HG02571 (cell line): Measurements from ENCODE around the gene RTEL1.

Experiments
- ATAC-seq: cut with Tn5 transposase; IDR thresholded peaks from one replicate; pipeline ENCODE4 v1.9.1; 2021; ENCODE audit warnings: mild to moderate bottlenecking, moderate library complexity; ENCODE audit not compliant: unreplicated experiment

Gene RTEL1

GRCh38 chr20:63697868-63698545 lies 39.9 kb downstream of the RTEL1 start:
- no peak for ATAC-seq

GRCh38 chr20:63698739-63699465 lies 40.8 kb downstream of the RTEL1 start:
- ATAC-seq: no peak

DNA sequence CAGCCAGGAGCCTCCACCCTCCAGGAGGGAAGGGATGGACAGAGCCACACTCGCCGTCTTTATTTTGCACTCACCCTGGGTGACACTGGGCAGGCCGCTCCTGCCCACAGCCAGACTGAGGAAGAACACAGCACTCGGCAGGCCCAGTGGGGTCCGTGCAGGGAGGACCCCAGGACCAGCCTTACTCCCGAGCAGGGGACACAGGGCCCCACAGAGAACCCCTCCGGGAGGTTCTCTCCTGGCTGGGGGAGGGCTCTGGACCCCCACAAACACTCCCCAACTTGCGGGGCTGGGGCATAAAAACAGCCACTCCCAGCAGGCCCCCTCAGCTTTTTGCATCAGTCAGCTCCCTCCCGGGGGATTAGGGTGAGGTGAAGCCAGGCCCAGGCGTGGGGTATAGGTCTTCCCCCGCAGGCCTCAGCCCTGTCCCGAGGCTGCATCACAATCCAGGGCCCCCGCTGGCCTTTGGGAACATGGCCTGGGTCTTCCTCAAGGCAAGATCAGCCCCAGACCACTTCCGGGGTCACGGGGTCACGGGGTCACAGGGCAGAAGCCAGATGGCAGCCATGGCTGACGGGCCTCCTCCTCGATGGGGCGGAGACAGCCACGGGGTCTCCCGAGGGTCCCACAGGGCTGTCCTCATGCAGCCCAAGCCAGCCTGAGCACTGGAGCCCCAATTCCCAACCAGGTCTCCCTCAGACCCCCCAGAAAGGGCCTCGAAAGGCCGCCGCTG lies 41.5 kb downstream of the RTEL1 start:
- ATAC-seq: no peak

- ATAC-seq: no peak
Observed at GRCh38 chr20:63700199-63701050, 42.3 kb downstream of the RTEL1 start.

- no peak for ATAC-seq
Observed at GRCh38 chr20:63701051-63701328, 42.9 kb downstream of the RTEL1 start.

DNA sequence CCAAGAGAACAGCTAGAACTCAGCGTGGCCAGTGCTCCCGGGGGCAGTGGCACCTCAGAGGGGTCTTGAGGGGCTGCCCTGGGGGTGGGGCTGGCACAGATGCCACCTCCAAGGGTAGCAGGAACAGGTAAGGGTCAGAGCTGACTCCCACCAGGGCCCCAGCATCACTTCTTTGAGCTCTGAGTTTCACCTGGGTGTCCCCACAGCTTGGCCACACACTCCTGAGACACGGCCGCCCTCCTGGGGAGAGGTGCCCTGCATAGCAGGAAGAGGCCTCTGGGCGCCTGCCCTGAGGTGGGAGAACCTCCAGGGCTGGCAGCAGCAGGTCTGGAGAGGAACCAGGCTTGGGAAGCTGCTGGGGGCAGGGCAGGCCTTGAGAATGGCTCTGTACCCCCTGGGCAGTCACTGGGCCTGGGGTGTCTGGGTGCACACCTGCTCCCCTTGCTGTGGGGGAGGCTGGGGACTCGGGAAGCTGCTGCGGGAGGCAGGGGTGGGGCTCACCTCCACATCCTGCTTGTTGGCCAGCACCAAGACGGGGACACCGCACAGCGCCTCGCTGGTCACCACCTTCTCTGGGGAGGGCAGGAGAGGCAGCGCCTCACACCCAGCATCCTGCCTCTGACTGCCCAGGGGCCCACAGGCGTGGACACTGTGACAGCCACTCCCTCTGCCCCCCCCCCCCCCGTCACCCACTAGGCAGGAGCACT lies 43.4 kb downstream of the RTEL1 start:
- no peak for ATAC-seq

- no peak for ATAC-seq
Observed at GRCh38 chr20:63702036-63702665, 44.0 kb downstream of the RTEL1 start.

- no peak for ATAC-seq
Observed at GRCh38 chr20:63702751-63703470, 44.8 kb downstream of the RTEL1 start.

DNA sequence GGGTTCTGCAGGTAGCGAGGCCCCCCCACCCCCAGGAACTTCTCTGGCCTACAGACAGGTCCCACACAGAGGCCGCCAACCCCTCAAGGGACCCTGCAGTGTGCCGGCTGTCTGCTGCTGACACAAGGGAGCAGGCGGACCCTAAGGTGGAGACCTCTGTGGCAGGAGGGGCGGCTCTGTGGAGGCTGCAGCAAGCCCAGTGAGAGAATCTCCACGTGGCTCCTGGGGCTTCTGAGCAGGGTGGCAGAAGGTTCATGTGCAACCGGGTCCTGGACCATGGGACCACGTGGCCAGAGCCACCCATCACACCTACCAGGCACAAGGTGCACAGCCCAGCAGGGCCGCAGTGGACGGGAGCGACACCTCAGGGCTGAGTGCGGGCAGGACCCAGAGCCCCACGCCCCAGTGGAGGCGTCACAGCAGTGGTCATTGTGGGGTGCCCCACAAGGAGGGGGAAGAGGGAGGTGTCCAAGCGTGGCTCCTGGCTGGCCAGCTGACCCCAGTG lies 45.4 kb downstream of the RTEL1 start:
- no peak for ATAC-seq

DNA sequence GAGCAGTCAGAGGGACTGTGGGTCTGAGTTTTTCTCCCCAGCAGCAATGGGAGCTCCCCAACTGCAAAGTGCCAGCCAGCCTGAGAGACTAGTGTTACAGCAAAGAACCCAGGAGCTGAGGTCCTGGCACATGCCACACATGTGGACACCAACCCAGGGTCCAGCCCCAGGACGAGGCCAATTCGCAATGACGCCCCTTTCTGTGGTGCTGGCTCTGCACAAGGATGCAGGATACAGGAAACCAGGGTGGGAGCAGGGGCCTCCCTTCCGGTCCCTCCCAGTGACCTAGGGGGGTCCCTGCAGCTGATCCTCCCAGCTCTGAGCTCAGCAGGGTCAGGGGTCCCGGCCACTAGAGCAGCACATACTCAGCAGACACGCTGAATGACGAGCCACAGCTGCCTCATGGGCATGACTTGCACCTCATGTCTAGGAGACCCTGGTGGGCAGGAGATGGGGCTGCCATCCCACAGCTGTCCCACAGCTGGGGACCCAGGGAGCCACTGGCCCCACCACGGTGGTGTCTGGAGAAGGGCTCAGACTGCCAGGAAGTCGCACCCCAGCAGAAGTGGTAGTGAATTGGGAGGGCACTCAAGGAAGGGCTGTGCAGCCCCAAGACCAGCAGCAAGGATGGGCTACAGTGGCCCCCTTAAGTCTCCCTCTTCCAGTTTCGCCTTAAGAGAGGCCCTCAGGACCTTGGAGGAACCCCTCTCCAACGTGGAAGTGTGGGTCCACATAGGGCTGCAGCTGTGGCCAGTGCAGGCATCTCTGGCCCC lies 46.0 kb downstream of the RTEL1 start:
- ATAC-seq: no peak

- no peak for ATAC-seq
Observed at GRCh38 chr20:63704749-63705117, 46.6 kb downstream of the RTEL1 start.

GRCh38 chr20:63705232-63706026 lies 47.3 kb downstream of the RTEL1 start:
- no peak for ATAC-seq

- no peak for ATAC-seq
Observed at GRCh38 chr20:63706027-63706695, 48.0 kb downstream of the RTEL1 start.

GRCh38 chr20:63706852-63707557 lies 48.9 kb downstream of the RTEL1 start:
- peak; percentile 28 for ATAC-seq

DNA sequence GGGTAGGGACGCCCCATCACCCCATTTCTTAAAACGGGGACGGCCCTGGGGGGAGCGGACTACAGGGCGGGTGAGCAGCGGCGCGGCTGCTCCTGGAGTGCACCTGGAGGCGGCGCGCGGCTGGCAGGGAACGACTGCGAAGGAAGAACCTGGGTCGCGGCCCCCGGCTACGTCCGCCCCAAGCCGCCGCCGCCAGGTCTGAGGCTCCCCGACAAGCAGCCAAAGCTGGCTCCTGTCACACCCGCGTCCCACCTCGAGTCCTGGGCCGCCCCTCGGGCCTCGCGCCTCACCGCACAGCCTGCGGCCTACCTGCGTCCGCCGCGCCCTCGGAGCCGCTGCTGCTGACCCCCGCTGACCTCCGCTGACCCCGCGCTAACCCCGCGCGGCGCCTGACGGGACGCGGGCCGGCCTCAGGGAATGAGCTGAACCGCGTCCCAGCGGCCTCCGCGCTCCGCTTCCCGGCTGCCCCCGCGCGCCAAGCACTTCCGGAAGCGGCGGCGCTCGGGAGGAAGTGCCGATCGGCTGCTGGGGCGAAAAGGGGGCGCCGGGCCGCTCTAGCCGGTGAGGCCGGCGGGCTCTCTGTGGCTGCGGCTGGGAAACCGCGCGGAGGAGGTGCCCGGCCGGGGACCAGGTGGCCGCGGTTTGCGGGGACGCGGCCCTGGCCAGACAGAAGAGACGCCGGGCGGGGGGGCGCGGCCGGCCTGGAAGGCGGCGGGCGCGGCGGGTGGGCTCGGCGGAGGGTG lies 49.6 kb downstream of the RTEL1 start, which contains the start of the genes ARFRP1 and ZGPAT:
Gene ARFRP1 (minus strand): TSS at position 419 of the 743 bp plus-strand sequence. CDS start 885 bp downstream, outside the sequence.
Gene ZGPAT (plus strand): TSS at position 482 of the 743 bp plus-strand sequence. CDS start 542 bp downstream, outside the sequence.
- peak; percentile 74 for ATAC-seq
